SK-N-SH (cell line): ENCODE data around the gene POM121L12. TPM values are rescaled to one million over a fixed set of nuclear protein-coding genes. Genes with fewer than 3 reads are reported as not detected.

Source experiments
- CTCF ChIA-PET: fragments of 300-600, 350-600 bp; formaldehyde crosslinking; extraction: SDS; loops from one replicate; lab custom pipeline; 2021; lab: Yijun Ruan, JAX
- POLR2A ChIA-PET: fragments of 350-600 bp; sonication (Branson Sonifier 250); formaldehyde crosslinking; extraction: SDS; loops from one replicate; lab custom pipeline; 2020; ENCODE audit warnings: antibody characterized with exemption, inconsistent platforms; lab: Yijun Ruan, JAX
- DNase-seq: peaks from one replicate; pipeline ENCODE4 v3.0.0; 2012
- H2AFZ ChIP-seq: fragments of 200-600 bp; sonication (generic); 2 replicates; pipeline ENCODE4 v1.8.1; 2016; ENCODE audit warnings: antibody characterized with exemption, mild to moderate bottlenecking, low read depth
- H3F3A ChIP-seq: fragments of 200-600 bp; sonication (generic); replicated peaks from 2 replicates; pipeline ENCODE3; 2016; ENCODE audit warnings: antibody characterized with exemption, mild to moderate bottlenecking; ENCODE audit not compliant: insufficient read depth
- H3K27ac ChIP-seq, 2 experiments: fragments of 200-500 bp in 1 of 2; fragments of 200-600 bp in 1 of 2; sonication (Bioruptor generic) in 1 of 2; sonication (generic), shearing (Covaris generic) in 1 of 2; 2 replicates each; pipeline versions ENCODE4 v1.5.1 to v1.6.1; 2014 to 2016; ENCODE audit warnings: low read depth in 2 of 2, inconsistent platforms in 1 of 2, low read length in 1 of 2, mild to moderate bottlenecking in 1 of 2, mixed read lengths in 1 of 2
- H3K27me3 ChIP-seq: fragments of 200-600 bp; sonication (generic), shearing (Covaris generic); 2 replicates; pipeline ENCODE4 v1.6.1; 2016; ENCODE audit warnings: mixed run types; ENCODE audit not compliant: insufficient read depth
- H3K36me3 ChIP-seq, 2 experiments: fragments of 200-500 bp in 1 of 2; fragments of 200-600 bp in 1 of 2; sonication (Bioruptor generic) in 1 of 2; sonication (generic) in 1 of 2; replicated peaks in 1 of 2; 2 replicates each; pipeline versions ENCODE3 to v1.5.1; 2014 to 2016; ENCODE audit warnings: low read length in 1 of 2, mild to moderate bottlenecking in 1 of 2; ENCODE audit not compliant: insufficient read depth in 2 of 2, control insufficient read depth in 1 of 2
- H3K4me1 ChIP-seq, 2 experiments: fragments of 200-500 bp in 1 of 2; fragments of 200-600 bp in 1 of 2; sonication (Bioruptor generic) in 1 of 2; sonication (generic), shearing (Covaris generic) in 1 of 2; 2 replicates each; pipeline versions ENCODE4 v1.5.1 to v1.6.1; 2014 to 2016; ENCODE audit warnings: low read depth in 1 of 2, low read length in 1 of 2, mixed run types in 1 of 2; ENCODE audit not compliant: insufficient read depth in 2 of 2, control insufficient read depth in 1 of 2
- H3K4me2 ChIP-seq: fragments of 200-600 bp; sonication (generic), shearing (Covaris generic); 2 replicates; pipeline ENCODE4 v1.6.1; 2017; ENCODE audit warnings: mixed run types
- H3K4me3 ChIP-seq, 2 experiments: fragments of 200-500 bp in 1 of 2; fragments of 200-600 bp in 1 of 2; sonication (Bioruptor generic) in 1 of 2; sonication (generic), shearing (Covaris generic) in 1 of 2; 2 replicates each; pipeline versions ENCODE4 v1.5.1 to v1.8.1; 2014 to 2016; ENCODE audit warnings: low read depth in 2 of 2, inconsistent platforms in 1 of 2, low read length in 1 of 2, mild to moderate bottlenecking in 1 of 2, mixed read lengths in 1 of 2, moderate library complexity in 1 of 2
- H3K79me2 ChIP-seq: fragments of 200-600 bp; sonication (generic); 2 replicates; pipeline ENCODE4 v1.8.1; 2017; ENCODE audit warnings: mild to moderate bottlenecking; ENCODE audit not compliant: insufficient read depth
- H3K9ac ChIP-seq: fragments of 200-600 bp; sonication (generic); 2 replicates; pipeline ENCODE4 v1.6.1; 2017; ENCODE audit warnings: mixed run types
- H3K9me2 ChIP-seq: fragments of 200-600 bp; sonication (generic); 2 replicates; pipeline ENCODE4 v1.6.1; 2017; ENCODE audit warnings: mixed run types
- H3K9me3 ChIP-seq: fragments of 200-600 bp; sonication (generic); 2 replicates; pipeline ENCODE4 v1.6.1; 2017; ENCODE audit warnings: mixed run types, mild to moderate bottlenecking, moderate library complexity
- H4K20me1 ChIP-seq: fragments of 200-600 bp; sonication (generic); 2 replicates; pipeline ENCODE4 v1.6.1; 2017; ENCODE audit warnings: mild to moderate bottlenecking, mixed run types; ENCODE audit not compliant: insufficient read depth
- ELF1 ChIP-seq: IDR thresholded peaks from 2 replicates; pipeline ENCODE4 v1.4.0; 2012
- EP300 ChIP-seq, 2 experiments: IDR thresholded peaks; 2 replicates each; pipeline versions ENCODE4 v1.4.0 to v1.6.1; 2012; ENCODE audit warnings: borderline replicate concordance in 1 of 2, low read depth in 1 of 2, low read length in 1 of 2
- EZH2phosphoT487 ChIP-seq: fragments of 200-600 bp; sonication (generic); IDR thresholded peaks from 2 replicates; pipeline ENCODE4 v1.6.1; 2017; ENCODE audit warnings: low read depth, mixed run types, mild to moderate bottlenecking, antibody characterized with exemption, moderate library complexity, borderline replicate concordance
- GABPA ChIP-seq: IDR thresholded peaks from 2 replicates; pipeline ENCODE4 v1.4.0; 2012; ENCODE audit warnings: low read depth, mild to moderate bottlenecking
- MXI1 ChIP-seq: IDR thresholded peaks from 2 replicates; pipeline ENCODE4 v1.6.1; 2012; ENCODE audit warnings: mild to moderate bottlenecking, low read depth, low read length, improper control_type of control experiment
- NFIC ChIP-seq: IDR thresholded peaks from 2 replicates; pipeline ENCODE4 v1.4.0; 2012; ENCODE audit warnings: borderline replicate concordance
- POLR2AphosphoS5 ChIP-seq: IDR thresholded peaks from 2 replicates; pipeline ENCODE4 v1.6.1; 2012; ENCODE audit warnings: low read depth, low read length
- SIN3A ChIP-seq: IDR thresholded peaks from 2 replicates; pipeline ENCODE4 v1.6.1; 2012; ENCODE audit warnings: low read depth, mild to moderate bottlenecking, low read length, moderate library complexity, borderline replicate concordance
- SMC3 ChIP-seq: IDR thresholded peaks from 2 replicates; pipeline ENCODE4 v1.6.1; 2012; ENCODE audit warnings: low read depth, low read length, improper control_type of control experiment
- TCF12 ChIP-seq: IDR thresholded peaks from 2 replicates; pipeline ENCODE4 v1.4.0; 2012
- WGBS: methylation state at CpG from one replicate; pipeline ENCODE4 v1.1.6; 2017; ENCODE audit warnings: low lambda C conversion rate; 5-methylcytosine and 5-hydroxymethylcytosine counted together
- polyA plus RNA-seq, 3 experiments: library from polyadenylated mRNA; depleted of rRNA; stranded (reverse); fragments of >200 nt; gene quantifications; 2 replicates each; pipeline ENCODE4 v1.2.3, GENCODE V29; 2012
- TF ChIP-seq, protein P1 (sequence below): IDR thresholded peaks from 2 replicates; pipeline ENCODE4 v1.4.0; 2012; ENCODE audit warnings: low read depth
- TF ChIP-seq, protein P2 (sequence below): IDR thresholded peaks from 2 replicates; pipeline ENCODE4 v1.4.0; 2012; ENCODE audit warnings: low read depth, borderline replicate concordance
- TF ChIP-seq, protein P3 (sequence below): IDR thresholded peaks from 2 replicates; pipeline ENCODE4 v1.6.1; 2012; ENCODE audit warnings: mild to moderate bottlenecking, low read depth, low read length, moderate library complexity

The POM121L12 gene
- polyA plus RNA-seq, 1 of the 3 experiments (the other 2 are of a cell fraction), result not detected

DNA sequence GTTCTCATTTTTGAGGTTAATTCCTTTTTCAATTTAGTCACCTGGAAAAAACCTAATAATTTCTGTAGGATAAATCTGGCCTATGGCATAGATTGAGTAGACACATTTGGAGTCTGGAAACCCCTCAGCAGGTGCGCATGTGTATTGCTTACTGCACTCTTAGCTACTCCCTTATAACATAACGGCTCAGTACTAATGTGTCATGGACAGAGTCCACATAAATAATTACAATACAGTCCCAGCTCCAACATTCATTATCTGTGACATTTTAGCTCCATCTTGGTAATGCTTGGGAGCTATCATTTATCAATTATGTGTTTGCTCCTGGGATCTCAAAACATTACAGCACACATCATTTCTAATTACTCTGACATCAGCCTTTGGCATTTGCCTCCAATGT, 33.2 kb downstream of the POM121L12 start:
- POLR2A ChIA-PET, result no interaction called here
- CTCF ChIA-PET, result interaction anchor here (0.9 kb wide), 1 partner anchor 11 kb away, joined by 3 read pairs; no protein-coding TSS in a partner anchor
- Histone ChIP-seq H3K79me2 (no peaks in the 10 kb centered on the region), H3K4me1 (no peaks in the 10 kb centered on the region), H4K20me1 (no peaks in the 10 kb centered on the region), H3K4me2 (no peak overlapping the region), H3F3A (no peaks in the 10 kb centered on the region), H3K27ac (no peak overlapping the region), H3K9ac (no peak overlapping the region), H3K27me3 (no peaks in the 10 kb centered on the region), H3K9me2 (no peaks in the 10 kb centered on the region), H2AFZ (no peak overlapping the region), H3K9me3 (0 out of 2 replicates have a peak, but pooled peaks cover 2% of the 10 kb centered on the region), H3K4me3 (no peak overlapping the region), H3K36me3 (no peaks in the 10 kb centered on the region)
- no peak for DNase-seq
- TF ChIP-seq SMC3 (no peak), TCF12 (no peak), EP300 (IDR thresholded peaks at IDR 0.05; ENCODE audit: borderline replicate concordance in 1 of 2, low read depth in 1 of 2, low read length in 1 of 2) (no peak), POLR2AphosphoS5 (no peak), NFIC (no peak), EZH2phosphoT487 (no peak), SIN3A (no peak), GABPA (no peak), MXI1 (no peak), ELF1 (no peak)
- TF ChIP-seq, protein P1, sequence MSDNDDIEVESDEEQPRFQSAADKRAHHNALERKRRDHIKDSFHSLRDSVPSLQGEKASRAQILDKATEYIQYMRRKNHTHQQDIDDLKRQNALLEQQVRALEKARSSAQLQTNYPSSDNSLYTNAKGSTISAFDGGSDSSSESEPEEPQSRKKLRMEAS, result no peak
- TF ChIP-seq, protein P2, sequence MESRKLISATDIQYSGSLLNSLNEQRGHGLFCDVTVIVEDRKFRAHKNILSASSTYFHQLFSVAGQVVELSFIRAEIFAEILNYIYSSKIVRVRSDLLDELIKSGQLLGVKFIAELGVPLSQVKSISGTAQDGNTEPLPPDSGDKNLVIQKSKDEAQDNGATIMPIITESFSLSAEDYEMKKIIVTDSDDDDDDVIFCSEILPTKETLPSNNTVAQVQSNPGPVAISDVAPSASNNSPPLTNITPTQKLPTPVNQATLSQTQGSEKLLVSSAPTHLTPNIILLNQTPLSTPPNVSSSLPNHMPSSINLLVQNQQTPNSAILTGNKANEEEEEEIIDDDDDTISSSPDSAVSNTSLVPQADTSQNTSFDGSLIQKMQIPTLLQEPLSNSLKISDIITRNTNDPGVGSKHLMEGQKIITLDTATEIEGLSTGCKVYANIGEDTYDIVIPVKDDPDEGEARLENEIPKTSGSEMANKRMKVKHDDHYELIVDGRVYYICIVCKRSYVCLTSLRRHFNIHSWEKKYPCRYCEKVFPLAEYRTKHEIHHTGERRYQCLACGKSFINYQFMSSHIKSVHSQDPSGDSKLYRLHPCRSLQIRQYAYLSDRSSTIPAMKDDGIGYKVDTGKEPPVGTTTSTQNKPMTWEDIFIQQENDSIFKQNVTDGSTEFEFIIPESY, result no peak
- TF ChIP-seq, protein P3, sequence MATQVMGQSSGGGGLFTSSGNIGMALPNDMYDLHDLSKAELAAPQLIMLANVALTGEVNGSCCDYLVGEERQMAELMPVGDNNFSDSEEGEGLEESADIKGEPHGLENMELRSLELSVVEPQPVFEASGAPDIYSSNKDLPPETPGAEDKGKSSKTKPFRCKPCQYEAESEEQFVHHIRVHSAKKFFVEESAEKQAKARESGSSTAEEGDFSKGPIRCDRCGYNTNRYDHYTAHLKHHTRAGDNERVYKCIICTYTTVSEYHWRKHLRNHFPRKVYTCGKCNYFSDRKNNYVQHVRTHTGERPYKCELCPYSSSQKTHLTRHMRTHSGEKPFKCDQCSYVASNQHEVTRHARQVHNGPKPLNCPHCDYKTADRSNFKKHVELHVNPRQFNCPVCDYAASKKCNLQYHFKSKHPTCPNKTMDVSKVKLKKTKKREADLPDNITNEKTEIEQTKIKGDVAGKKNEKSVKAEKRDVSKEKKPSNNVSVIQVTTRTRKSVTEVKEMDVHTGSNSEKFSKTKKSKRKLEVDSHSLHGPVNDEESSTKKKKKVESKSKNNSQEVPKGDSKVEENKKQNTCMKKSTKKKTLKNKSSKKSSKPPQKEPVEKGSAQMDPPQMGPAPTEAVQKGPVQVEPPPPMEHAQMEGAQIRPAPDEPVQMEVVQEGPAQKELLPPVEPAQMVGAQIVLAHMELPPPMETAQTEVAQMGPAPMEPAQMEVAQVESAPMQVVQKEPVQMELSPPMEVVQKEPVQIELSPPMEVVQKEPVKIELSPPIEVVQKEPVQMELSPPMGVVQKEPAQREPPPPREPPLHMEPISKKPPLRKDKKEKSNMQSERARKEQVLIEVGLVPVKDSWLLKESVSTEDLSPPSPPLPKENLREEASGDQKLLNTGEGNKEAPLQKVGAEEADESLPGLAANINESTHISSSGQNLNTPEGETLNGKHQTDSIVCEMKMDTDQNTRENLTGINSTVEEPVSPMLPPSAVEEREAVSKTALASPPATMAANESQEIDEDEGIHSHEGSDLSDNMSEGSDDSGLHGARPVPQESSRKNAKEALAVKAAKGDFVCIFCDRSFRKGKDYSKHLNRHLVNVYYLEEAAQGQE, result no peak
- WGBS, result 26% methylated on average over 2 of the region's 2 CpGs
